Smooth muscle cell of the umbilical artery (primary cell): Measurements from ENCODE around the gene ST6GALNAC2. TPM values are rescaled to one million over a fixed set of nuclear protein-coding genes. Genes with fewer than 3 reads are reported as not detected.

Experiments
- total RNA-seq: library from RNA; depleted of rRNA; stranded (reverse); fragments of >200 nt; gene quantifications from 2 replicates; pipeline ENCODE4 v1.2.3, GENCODE V29; 2014

Gene ST6GALNAC2
- 0.55 TPM in 1 of 2 replicates, not detected in the other for total RNA-seq

GRCh38 chr17:76585649-76586593, at the start of gene ST6GALNAC2:
Gene ST6GALNAC2 (minus strand): TSS chr17:76585860. CDS start chr17:76585808, 52 bp downstream.

GRCh38 chr17:76539631-76540271, 45.9 kb downstream of the ST6GALNAC2 start, which contains the start of gene PRCD:
Gene PRCD (plus strand): TSS chr17:76540044. CDS start chr17:76540142, 98 bp downstream.

GRCh38 chr17:76537578-76538280, 47.9 kb downstream of the ST6GALNAC2 start, which contains the start of gene CYGB:
Gene CYGB (minus strand): TSS chr17:76537709. CDS start chr17:76537542, 167 bp downstream.

Other genes starting within 250 kb of the ST6GALNAC2 start
- 42.5 and 46.5 TPM in 2 replicates for gene PRPSAP1, start 231.9 kb downstream of the ST6GALNAC2 start, total RNA-seq
- gene SPHK1, start 201.3 kb downstream of the ST6GALNAC2 start, total RNA-seq, result 42.5 and 101 TPM in 2 replicates
- gene UBE2O, start 132.7 kb downstream of the ST6GALNAC2 start, total RNA-seq, result 22.6 and 46.2 TPM in 2 replicates
- gene AANAT, start 118.3 kb downstream of the ST6GALNAC2 start, total RNA-seq, result 0.37 TPM in 1 of 2 replicates, not detected in the other
- gene RHBDF2, start 84.4 kb downstream of the ST6GALNAC2 start, total RNA-seq, result 9.5 and 33.7 TPM in 2 replicates
- gene CYGB, start 48.2 kb downstream of the ST6GALNAC2 start, total RNA-seq, result 5.9 and 7.1 TPM in 2 replicates
- 1.2 and 1.5 TPM in 2 replicates for gene PRCD, start 45.8 kb downstream of the ST6GALNAC2 start, total RNA-seq
- gene ST6GALNAC1, start 57.9 kb upstream of the ST6GALNAC2 start, total RNA-seq, result not detected in 2 replicates
- gene MXRA7, start 125.1 kb upstream of the ST6GALNAC2 start, total RNA-seq, result 269 and 308 TPM in 2 replicates
- gene JMJD6, start 140.7 kb upstream of the ST6GALNAC2 start, total RNA-seq, result 23.8 and 40.9 TPM in 2 replicates
- 21.0 and 24.9 TPM in 2 replicates for gene METTL23, start 141.0 kb upstream of the ST6GALNAC2 start, total RNA-seq
- 75.4 and 207 TPM in 2 replicates for gene SRSF2, start 151.5 kb upstream of the ST6GALNAC2 start, total RNA-seq
- gene MFSD11, start 152.3 kb upstream of the ST6GALNAC2 start, total RNA-seq, result 25.9 and 38.9 TPM in 2 replicates